ENCODE results near the gene N4BP2L2. TPM values are rescaled to one million over a fixed set of nuclear protein-coding genes. Genes with fewer than 3 reads are reported as not detected.

Gene N4BP2L2
- polyA plus RNA-seq, 1 donor (not counting 4 experiments of a cell fraction or from before 2014, with no cell fraction given): 75.4 TPM

- Histone ChIP-seq H3K36me3 (ENCODE audit: control insufficient read depth in 2 of 2, extremely low read depth in 1 of 2, insufficient read depth in 2 of 2, low read length in 2 of 2) (peaks cover 0 to 3% of the 10 kb centered on the region in 2 experiments), H3K27me3 (ENCODE audit: control insufficient read depth, extremely low read depth, insufficient read depth, low read length) (no peaks in the 10 kb centered on the region), H3K9me1 (ENCODE audit: control insufficient read depth, extremely low read depth, insufficient read depth, low read length) (no peaks in the 10 kb centered on the region), H4K20me1 (ENCODE audit: control insufficient read depth, extremely low read depth, insufficient read depth, low read length) (no peaks in the 10 kb centered on the region), H3K79me2 (ENCODE audit: control insufficient read depth, insufficient read depth, low read length) (no peaks in the 10 kb centered on the region), H3K4me2 (ENCODE audit: control insufficient read depth, extremely low read depth, insufficient read depth, low read depth, low read length) (no peak overlapping the region), H3K4me3 (ENCODE audit: control insufficient read depth in 2 of 3, extremely low read depth in 1 of 3, insufficient read depth in 2 of 3, low read depth in 1 of 3, low read length in 3 of 3) (no peak overlapping the region), H2AFZ (ENCODE audit: control insufficient read depth, low read length) (no peak overlapping the region), H3K9me3 (ENCODE audit: control insufficient read depth, low read depth, low read length) (no peaks in the 10 kb centered on the region), H3K27ac (ENCODE audit: control insufficient read depth, insufficient read depth, low read length) (no peak overlapping the region), H3K9ac (ENCODE audit: control insufficient read depth, extremely low read depth, insufficient read depth, low read length) (no peak overlapping the region), H3K4me1 (ENCODE audit: control insufficient read depth, extremely low read depth, insufficient read depth, low read length) (peaks cover 3% of the 10 kb centered on the region)
- TF ChIP-seq CTCF (optimal IDR thresholded peaks at IDR 0.05 in 1 of 3, IDR thresholded peaks at IDR 0.05 in 1 of 3, conservative IDR thresholded peaks at IDR 0.05 in 1 of 3; ENCODE audit: extremely low read depth in 1 of 3, insufficient read depth in 2 of 3, low read length in 3 of 3) (no peak), EZH2 (IDR thresholded peaks at IDR 0.05; ENCODE audit: low read length) (no peak)
- FAIRE-seq: no peak
- DNase-seq (ENCODE audit: low read depth, low spot score): no peak
- dilution Hi-C loops (cut with MboI; ENCODE audit: extremely low pct_ligation_motif_present, low sequenced_read_pairs): no loop called here
Measured at GRCh38 chr13:32391101-32391619, 147.4 kb downstream of the N4BP2L2 start.

GRCh38 chr13:32390484-32390883 is 148.1 kb downstream of the N4BP2L2 start:
- no peak overlapping the region for H2AFZ ChIP-seq (ENCODE audit: control insufficient read depth, low read length)
- H3K4me3 ChIP-seq (ENCODE audit: control insufficient read depth in 2 of 3, extremely low read depth in 1 of 3, insufficient read depth in 2 of 3, low read depth in 1 of 3, low read length in 3 of 3): no peak overlapping the region
- no peaks in the 10 kb centered on the region for H3K27me3 ChIP-seq (ENCODE audit: control insufficient read depth, extremely low read depth, insufficient read depth, low read length)
- no peaks in the 10 kb centered on the region for H3K9me1 ChIP-seq (ENCODE audit: control insufficient read depth, extremely low read depth, insufficient read depth, low read length)
- no peak overlapping the region for H3K4me2 ChIP-seq (ENCODE audit: control insufficient read depth, extremely low read depth, insufficient read depth, low read depth, low read length)
- H3K27ac ChIP-seq (ENCODE audit: control insufficient read depth, insufficient read depth, low read length): no peak overlapping the region
- peaks cover 0 to 3% of the 10 kb centered on the region in 2 experiments for H3K36me3 ChIP-seq (ENCODE audit: control insufficient read depth in 2 of 2, extremely low read depth in 1 of 2, insufficient read depth in 2 of 2, low read length in 2 of 2)
- no peak for TF ChIP-seq EZH2 (IDR thresholded peaks at IDR 0.05; ENCODE audit: low read length)
- no peak for TF ChIP-seq CTCF (optimal IDR thresholded peaks at IDR 0.05 in 1 of 3, IDR thresholded peaks at IDR 0.05 in 1 of 3, conservative IDR thresholded peaks at IDR 0.05 in 1 of 3; ENCODE audit: extremely low read depth in 1 of 3, insufficient read depth in 2 of 3, low read length in 3 of 3)
- no peaks in the 10 kb centered on the region for H3K9me3 ChIP-seq (ENCODE audit: control insufficient read depth, low read depth, low read length)
- peaks cover 3% of the 10 kb centered on the region for H3K4me1 ChIP-seq (ENCODE audit: control insufficient read depth, extremely low read depth, insufficient read depth, low read length)
- dilution Hi-C loops (cut with MboI; ENCODE audit: extremely low pct_ligation_motif_present, low sequenced_read_pairs): no loop called here
- no peak overlapping the region for H3K9ac ChIP-seq (ENCODE audit: control insufficient read depth, extremely low read depth, insufficient read depth, low read length)
- H3K79me2 ChIP-seq (ENCODE audit: control insufficient read depth, insufficient read depth, low read length): no peaks in the 10 kb centered on the region
- no peaks in the 10 kb centered on the region for H4K20me1 ChIP-seq (ENCODE audit: control insufficient read depth, extremely low read depth, insufficient read depth, low read length)
- DNase-seq (ENCODE audit: low read depth, low spot score) (no peak), FAIRE-seq (no peak)

Measured in keratinocyte (primary cell).